ENCODE data around the gene TMEM94. TPM values are rescaled to one million over a fixed set of nuclear protein-coding genes. Genes with fewer than 3 reads are reported as not detected.

Gene TMEM94
- total and polyA plus RNA-seq, 9 of the 15 experiments (the other 6 are each of a cell fraction or from before 2014, with no cell fraction given): 0.35 to 48.1 (median 14.4) TPM

GRCh38 chr17:75524970-75525805, 68.8 kb downstream of the TMEM94 start, which contains the start of gene LLGL2 (continued):
- peak; percentile 62; the same call in 1 of the 2 replicates for TF ChIP-seq REST (IDR thresholded peaks at IDR 0.05; ENCODE audit: borderline replicate concordance)
- TF ChIP-seq REST (CRISPR knock-in tag; IDR thresholded peaks at IDR 0.05; ENCODE audit: low read depth): peak; percentile 65; the same call in 1 of the 2 replicates
- peak in 1 of 2 experiments; percentile 81; a peak in 2 of 4 replicates for TF ChIP-seq HDAC1 (IDR thresholded peaks at IDR 0.05)
- peak; percentile 35; the same call in 1 of the 2 replicates for TF ChIP-seq RNF2 (IDR thresholded peaks at IDR 0.05)
- TF ChIP-seq ARNT (IDR thresholded peaks at IDR 0.05): no peak
- no peak for TF ChIP-seq GABPB1 (CRISPR knock-in tag; IDR thresholded peaks at IDR 0.05)
- no peak for TF ChIP-seq ZNF282 (CRISPR knock-in tag; IDR thresholded peaks at IDR 0.05)
- peak; percentile 38; the same call in 1 of the 2 replicates for TF ChIP-seq JUND (IDR thresholded peaks at IDR 0.05; ENCODE audit: borderline replicate concordance, low read depth, low read length)
- TF ChIP-seq JUND (tag; IDR thresholded peaks at IDR 0.05; ENCODE audit: borderline replicate concordance, low read depth, low read length): no peak; the same call in 2 of the 3 replicates
- TF ChIP-seq CREB3 (tag; conservative IDR thresholded peaks at IDR 0.05; ENCODE audit: low read depth): no peak
- TF ChIP-seq TRIM24 (IDR thresholded peaks at IDR 0.05): peak in 1 of 2 experiments; percentile 16; a peak in 1 of 4 replicates
- no peak for TF ChIP-seq ATF1 (CRISPR knock-in tag; IDR thresholded peaks at IDR 0.05)
- peak; percentile 69 for TF ChIP-seq ATF1 (tag; IDR thresholded peaks at IDR 0.05)
- TF ChIP-seq ELK1 (CRISPR knock-in tag; IDR thresholded peaks at IDR 0.05): no peak
- TF ChIP-seq ATF7 (IDR thresholded peaks at IDR 0.05): 0 out of 2 replicates have a peak, but pooled peaks have one; percentile 30
- peak; percentile 31; the same call in 1 of the 2 replicates for TF ChIP-seq CBX1 (IDR thresholded peaks at IDR 0.05; ENCODE audit: low read depth)
- TF ChIP-seq NCOA2 (IDR thresholded peaks at IDR 0.05; ENCODE audit: partially characterized antibody in 2 of 2): no peak
- TF ChIP-seq PHF8 (IDR thresholded peaks at IDR 0.05; ENCODE audit: borderline replicate concordance, low read length): peak; percentile 39; the same call in 1 of the 2 replicates
